SK-N-DZ (cell line): ENCODE measurements around the gene PAWR. TPM values are rescaled to one million over a fixed set of nuclear protein-coding genes. Genes with fewer than 3 reads are reported as not detected.
A peak's percentile ranks its signal among the peaks of the same experiment; 100 is the strongest.

Source experiments
- DNase-seq: peaks from one replicate; pipeline ENCODE4 v3.0.0-alpha.2; 2015; ENCODE audit warnings: low spot score
- polyA plus RNA-seq, 2 experiments: library from polyadenylated mRNA; depleted of rRNA; stranded (reverse); fragments of >200 nt; gene quantifications; 2 replicates each; pipeline ENCODE4 v1.2.3, GENCODE V29; 2014

Gene PAWR, protein sequence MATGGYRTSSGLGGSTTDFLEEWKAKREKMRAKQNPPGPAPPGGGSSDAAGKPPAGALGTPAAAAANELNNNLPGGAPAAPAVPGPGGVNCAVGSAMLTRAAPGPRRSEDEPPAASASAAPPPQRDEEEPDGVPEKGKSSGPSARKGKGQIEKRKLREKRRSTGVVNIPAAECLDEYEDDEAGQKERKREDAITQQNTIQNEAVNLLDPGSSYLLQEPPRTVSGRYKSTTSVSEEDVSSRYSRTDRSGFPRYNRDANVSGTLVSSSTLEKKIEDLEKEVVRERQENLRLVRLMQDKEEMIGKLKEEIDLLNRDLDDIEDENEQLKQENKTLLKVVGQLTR
- polyA plus RNA-seq (2014; cell fraction: cytosol; rRNA removed), result 24.7 and 31.2 TPM in 2 replicates
- polyA plus RNA-seq (2014; cell fraction: nucleus; rRNA removed), result 46.8 and 48.7 TPM in 2 replicates

DNA sequence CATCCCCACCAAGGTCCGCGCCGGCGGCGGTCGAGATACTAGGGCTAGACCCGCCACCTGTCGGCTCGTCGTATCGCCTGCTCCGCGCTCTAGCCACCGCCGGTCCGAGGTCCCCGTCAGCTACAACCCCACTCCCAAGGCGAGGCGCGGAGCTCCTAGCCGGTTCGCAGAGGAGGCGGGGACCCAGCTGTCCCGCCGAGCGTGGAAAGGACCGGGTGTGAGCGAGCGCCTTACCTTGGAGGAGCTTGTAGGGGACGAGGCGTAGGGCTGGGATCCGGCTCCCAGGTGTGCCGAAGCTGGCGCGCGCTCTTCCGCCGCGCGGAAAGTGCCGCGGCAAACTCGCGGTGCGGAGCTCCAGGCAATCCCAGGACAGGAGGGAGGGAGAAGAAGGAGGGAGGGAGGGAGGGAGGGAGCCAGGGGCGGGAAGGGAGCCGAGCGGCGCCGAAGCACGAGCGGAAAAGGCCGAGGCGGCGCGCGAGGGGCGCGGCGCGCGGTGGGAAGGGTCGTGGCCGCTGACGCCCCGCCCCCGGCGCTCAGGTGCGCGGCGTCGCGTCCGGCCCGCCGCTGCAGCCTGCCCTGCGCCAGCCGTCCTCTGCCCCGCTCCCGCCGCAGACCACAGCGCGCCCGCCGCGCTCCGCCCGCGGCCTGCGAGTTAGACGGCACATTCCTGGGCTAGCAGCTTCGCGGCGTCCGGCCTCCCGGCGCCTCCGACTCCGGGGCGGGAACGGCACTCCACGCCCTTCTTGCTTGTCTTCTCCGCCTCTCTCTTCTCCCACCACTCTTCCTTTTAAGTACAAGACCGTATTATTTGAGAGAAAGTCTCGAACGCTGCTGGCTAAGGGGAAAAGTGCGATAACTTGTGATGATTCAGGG, at the start of gene PAWR:
Gene PAWR, minus strand, starts transcription at position 327 of the 873 bp plus-strand sequence. CDS start 720 bp downstream, outside the sequence.
- DNase-seq, result peak; percentile 87

DNA sequence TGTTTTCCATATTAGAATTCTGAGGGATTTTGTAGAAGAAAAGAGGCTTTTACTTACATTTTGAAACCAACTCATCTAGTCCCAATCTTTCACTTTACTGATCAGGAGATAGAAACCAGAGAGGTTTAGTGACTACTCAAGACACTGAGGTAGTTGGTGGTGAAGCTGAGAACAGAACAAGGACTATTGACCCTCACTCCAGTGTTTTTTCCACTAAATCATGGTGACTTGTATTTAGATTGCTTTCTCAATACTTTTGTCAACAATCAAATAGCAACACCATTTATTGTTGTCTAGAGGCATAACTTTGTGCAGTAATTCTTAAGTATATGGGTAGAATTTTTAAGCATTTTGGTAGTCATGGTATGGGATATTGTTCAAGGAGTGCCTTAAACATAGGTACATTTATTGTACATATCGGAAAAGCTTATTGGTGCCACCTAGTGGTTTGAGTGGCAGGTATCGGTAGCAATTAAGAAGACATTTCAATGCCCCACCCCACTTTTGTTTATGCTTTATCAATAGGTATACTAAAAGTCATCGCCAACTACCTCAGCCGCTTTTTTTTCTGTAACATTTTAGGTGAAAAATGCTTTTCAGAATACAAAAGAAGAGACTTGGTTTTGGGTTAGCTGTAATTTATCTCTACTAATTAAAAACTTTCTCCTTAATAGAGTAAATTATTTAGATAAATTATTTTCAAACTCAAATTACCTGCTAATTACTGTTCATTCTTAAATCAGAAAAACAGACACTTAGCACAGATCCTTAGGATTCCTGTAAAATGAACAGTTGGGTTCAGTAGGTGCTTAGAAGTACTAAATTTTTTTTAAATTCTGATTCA, 47.3 kb upstream of the PAWR start:
- peak; percentile 74 for DNase-seq

DNA sequence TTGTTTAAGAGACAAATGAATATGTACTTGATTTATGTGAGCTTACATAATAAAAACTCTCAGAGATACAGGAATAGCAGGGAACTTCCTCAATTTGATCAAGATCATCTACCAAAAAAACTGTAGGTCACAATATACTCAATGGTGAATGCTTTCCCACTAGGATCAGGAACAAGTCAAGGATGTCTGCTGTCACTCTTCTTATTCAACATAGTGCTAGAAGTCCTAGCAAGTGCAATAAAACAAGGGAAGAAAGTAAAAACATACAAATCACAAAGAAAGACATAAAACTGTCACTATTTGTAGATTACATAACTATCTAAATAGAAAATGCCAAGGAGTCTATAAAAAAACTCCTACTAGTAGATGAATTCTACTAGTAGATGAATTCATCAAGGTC, 41.9 kb upstream of the PAWR start:
- DNase-seq, result no peak

DNA sequence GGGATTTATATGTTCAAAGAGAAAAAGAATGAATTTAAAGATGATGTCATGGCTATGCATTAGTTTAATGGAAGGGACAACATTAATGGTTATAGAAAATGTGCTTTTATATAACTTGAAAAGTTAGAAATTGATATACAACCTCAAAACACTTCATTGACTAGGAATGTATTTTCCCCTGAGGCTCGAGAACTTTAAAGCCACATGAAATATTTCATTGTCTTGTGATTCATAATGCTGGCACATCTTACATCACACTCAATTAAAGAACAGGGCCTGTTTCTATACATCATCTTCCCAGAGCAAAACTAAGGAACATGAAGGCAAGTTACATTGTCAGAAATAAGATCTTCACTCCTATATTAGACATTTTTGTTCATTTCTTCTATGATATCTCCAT, 35.2 kb upstream of the PAWR start:
- no peak for DNase-seq

DNA sequence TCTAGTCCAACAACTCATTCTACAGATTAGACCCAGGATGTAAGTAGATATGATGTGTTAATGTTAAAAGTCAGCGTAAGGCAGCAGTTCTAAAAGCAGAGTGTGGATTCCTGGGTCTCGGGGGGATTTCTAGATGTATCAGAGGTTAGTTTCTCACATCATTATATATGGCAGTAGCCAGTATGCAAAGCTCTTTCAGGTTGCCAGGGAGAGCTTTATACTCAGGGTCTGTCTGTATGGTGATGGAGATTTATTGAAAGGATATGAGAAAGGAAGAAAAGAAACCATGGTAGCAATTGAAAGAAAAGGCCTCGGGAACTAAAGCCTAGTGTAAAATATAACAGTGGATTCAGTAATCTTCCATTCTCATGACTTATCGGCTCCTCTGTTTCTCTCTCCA, 26.2 kb upstream of the PAWR start:
- DNase-seq, result no peak

DNA sequence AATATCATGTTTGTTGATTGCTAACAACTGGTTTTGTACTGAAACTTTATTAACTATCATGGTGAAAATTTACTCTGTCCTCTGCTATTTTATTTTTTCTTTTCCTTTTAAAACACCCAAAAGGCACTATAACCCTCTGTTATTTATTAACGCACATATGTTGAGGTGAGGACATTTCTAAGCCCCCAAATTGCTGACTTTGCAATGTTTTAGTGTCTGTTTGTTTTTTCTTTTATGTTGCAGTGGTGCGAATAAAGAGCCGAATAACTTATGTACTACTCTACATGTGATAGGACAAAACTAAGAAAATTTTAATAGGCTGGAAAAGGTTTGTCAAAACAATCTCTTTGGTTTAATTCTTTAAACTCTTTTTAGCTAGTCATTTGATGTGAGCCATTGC, 24.5 kb upstream of the PAWR start:
- DNase-seq, result no peak

DNA sequence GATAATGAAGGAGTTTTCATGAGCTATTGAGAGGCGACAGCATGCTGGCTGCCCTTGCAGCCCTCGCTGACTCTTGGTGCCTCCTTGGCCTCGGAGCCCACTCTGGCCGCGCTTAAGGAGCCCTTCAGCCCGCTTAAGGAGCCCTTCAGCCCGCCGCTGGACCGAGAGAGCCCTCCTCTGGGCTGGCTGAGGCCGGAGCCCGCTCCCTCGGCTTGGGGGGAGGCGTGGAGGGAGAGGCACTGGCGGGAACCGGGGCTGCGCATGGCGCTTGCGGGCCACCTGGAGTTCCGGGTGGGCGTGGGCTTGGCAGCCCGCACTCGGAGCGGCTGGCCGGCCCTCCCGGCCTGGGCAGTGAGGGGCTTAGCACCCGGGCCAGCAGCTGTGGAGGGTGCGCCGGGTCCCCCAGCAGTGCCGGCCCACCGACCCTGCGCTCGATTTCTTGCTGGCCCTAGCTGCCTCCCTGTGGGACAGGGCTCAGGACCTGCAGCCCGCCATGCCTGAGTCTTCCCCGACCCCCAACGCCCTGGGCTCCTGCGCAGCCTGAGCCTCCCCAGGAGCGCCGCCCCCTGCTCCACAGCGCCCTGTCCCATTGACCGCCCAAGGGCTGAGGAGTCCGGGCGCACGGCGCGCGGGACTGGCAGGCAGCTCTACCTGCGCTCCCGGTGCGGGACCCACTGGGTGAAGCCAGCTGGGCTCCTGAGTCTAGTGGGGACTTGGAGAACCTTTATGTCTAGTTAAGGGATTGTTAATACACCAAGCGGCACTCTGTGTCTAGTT, 20.1 kb upstream of the PAWR start:
- no peak for DNase-seq

DNA sequence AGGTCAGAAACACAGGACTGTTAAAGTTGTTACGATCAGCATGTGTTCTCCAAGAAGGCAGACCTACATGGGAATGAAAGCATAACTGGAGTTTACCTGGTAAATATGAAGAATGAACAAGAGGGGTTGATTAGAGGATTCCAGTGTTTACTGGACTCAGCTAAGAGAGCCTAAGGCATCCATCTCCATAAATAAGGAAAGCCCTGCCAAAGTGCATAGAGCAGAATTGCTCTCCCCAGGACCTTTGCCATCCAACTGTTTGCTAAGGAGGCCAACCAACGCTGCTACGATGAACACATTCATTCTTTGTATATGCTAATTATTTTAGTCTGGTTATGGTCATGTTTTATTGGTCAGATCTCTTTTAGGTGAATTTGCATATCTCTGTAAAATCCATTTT, 17.1 kb upstream of the PAWR start:
- no peak for DNase-seq

DNA sequence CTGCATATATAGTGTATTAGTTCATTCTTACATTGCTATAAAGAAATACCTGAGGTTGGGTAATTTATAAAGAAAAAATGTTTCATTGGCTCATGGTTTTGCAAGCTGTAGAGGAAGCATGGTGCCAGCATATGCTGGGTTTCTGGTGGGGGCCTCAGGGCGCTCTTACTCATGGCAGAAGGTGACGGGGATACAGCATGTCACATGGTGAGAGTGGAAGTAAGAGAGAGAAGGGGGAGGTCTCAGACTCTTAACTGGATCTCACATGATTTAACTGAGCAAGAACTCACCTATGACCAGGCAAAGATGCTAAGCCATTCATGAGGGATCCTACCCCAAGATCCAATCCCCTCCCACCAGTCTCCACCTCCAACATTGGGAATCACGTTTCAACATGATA, 15.9 kb upstream of the PAWR start:
- no peak for DNase-seq

DNA sequence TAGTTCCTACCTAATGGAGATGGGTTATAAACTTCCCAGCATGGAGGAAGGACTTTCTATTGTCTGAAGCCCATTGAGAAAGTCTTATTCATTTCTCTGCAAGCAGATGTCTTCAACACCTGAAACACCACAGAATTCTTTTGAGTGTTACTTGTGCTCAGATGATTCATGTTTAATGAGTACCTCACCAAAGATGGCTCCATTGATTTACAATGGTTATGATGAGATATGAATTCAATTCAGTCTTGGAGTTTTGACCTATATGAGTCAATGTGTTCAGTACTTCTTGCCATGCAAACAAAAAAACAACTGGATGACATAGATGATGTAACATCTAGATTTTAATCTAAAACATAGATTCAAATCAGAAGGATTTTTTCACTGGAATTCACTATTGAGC, 15.4 kb upstream of the PAWR start:
- DNase-seq, result no peak

DNA sequence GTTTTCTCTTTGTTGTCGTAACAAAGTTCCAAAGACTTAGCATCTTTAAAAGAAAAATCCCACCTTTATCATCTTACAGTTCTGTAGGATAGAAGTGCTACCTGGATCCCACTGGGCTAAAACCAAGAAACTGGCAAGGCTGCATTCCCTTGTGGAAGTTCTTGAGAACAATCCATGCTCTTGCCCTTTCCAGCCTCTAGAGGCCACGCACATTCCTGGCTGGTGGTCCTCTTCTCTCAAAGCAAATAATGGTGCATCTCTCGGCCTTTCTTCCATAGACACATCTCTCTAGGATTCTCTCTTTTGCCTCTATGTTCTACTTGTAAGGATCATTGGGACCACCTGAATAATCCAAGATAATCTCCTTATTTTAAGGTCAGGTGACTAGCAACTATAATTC, 8.2 kb upstream of the PAWR start:
- no peak for DNase-seq

DNA sequence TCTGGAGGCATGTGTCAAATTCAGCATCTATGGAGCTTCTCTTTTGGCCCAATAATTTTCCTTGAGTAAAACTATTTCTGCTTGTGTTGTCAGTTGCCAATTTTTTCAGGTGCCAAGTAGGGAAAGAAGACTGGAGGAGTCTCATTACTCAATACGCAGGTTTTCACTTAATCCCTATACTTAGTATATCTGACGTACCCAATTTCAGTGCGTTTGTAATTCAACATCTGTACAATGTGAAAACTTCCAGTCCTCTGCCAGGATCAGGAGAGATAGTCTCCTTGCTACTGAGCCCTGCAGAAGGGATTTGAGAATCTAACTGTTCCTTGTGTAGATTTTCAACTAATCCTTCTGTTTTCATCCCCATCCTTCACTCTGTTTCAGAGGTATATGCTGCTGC, 5.7 kb upstream of the PAWR start:
- DNase-seq, result no peak

DNA sequence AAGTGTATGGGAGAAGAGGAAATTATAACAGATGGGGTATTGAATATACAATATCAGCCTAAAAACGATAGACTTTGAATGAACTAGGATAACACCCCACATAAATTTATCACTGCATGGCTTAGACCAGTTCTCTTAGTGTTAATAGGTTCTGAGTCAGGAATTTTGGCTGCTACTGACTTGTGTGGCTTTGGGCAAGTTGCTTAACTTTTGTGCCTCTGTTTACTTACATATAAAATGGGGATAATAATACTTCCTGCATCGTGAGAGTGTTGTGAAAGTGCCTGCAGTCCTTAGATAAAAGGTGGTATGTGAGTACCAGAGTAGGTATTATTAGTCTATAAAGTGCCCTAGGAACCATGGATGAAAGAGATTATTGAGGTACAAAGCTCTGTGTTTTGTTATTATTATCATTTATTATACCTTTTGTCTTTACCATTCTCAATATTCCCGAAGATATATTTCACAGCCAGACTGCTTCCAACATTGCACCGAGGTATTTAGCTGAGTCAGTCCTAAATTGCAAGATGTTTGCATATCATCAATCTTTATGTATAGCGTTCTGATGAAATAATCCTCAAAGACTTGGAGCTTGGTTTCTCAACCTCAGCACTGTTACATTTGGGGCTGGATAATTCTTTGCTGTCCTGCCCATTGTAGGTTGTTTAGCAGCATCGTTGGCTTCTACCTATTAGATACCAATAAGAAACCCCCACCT, 2.3 kb upstream of the PAWR start:
- no peak for DNase-seq

DNA sequence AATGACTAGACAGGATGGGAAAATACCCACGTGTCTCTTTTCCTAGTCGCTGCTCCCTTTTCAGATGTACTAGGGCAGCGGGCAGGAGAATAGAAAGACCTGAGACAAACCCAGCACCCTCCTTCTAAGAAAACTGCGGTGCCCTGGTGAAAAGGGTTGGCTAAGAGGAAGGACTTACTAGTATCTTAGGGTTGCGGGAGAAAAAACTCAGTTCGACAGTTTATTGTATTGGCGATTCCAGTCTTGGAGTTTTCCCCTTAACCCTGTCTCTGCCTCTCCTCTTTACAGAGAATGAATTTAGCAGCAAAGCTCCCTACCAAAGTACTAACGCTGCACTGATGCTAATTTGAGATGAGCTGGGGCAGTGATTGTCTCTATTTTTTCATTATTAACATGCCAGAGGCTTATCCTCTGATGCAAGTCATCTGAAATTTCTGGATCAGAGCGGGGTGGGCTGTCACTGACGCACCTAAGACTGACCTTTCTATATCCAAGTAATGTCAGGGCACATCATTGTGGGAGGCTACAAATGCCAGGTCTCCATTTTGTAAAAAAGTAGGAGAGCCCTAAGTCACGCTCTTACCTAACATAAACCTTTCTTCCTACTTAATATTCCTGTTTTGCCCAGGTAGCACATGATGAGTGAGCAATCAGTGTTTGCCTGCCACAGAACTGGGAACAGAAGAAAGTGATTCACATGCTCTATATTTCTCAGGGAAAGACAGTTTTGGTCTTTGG, 916 bp upstream of the PAWR start:
- no peak for DNase-seq

DNA sequence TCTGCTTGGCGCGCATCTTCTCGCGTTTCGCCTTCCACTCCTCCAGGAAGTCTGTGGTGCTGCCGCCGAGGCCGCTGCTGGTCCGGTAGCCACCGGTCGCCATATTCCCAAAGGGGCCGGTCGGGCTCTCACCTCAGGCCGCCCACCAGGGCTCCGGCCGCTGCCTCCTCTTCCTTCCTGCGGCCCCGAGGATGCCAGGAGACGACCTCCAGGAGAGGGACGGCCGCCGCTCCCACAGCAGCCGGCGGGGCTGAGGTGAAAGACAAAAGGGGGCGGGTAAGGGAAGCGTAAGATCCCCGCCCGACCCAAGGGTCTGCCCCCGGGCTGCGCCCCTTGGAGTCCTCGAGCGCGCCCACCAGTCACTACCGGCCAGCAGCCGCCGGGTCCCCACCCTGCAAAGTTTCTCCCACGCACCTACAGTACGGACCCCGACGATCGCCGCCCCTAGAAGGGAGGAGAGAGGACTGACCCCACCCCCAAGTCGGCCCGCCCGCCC, 574 bp downstream of the PAWR start:
- DNase-seq, result no peak

DNA sequence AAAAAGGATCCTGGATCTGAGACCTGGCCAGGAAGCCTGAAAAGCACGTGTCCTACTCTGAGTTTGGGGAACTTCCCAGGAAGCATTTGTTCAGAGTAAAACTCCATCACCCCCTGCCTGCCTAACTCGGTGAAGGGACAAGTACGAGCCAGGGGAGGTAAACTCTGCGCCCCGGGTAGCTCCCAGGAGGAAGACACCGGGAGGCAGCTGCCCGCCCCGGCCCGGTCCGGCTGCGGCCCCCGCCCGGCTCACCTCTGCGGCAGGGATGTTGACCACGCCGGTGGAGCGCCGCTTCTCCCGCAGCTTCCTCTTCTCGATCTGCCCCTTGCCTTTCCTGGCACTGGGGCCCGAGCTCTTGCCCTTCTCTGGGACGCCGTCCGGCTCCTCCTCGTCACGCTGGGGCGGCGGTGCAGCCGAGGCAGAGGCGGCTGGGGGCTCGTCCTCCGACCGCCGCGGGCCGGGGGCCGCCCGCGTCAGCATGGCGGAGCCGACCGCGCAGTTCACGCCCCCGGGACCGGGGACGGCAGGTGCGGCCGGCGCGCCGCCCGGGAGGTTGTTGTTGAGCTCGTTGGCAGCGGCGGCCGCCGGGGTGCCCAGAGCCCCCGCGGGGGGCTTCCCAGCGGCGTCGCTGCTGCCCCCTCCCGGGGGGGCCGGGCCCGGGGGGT, 1.2 kb downstream of the PAWR start:
- DNase-seq, result peak; percentile 42

DNA sequence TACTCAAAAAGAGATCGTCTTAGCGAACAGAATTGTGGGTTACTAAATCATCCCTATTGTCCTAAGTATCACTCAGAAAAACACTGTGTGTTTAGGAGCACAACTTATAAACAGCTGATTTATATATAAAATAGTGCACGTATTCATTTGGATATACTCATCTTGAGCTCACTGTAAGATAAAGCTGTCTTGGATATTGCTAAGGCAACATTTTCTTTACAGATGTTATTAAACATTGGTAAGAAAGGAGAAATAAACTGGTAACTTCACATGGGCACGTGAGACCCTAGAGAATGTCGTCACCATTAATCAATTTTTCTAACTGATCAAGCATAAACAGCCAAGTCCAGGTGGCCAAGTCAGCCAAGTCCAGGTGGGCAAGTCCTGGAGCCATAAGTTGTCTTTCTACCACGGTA, 1.7 kb downstream of the PAWR start:
- DNase-seq, result peak; percentile 32

DNA sequence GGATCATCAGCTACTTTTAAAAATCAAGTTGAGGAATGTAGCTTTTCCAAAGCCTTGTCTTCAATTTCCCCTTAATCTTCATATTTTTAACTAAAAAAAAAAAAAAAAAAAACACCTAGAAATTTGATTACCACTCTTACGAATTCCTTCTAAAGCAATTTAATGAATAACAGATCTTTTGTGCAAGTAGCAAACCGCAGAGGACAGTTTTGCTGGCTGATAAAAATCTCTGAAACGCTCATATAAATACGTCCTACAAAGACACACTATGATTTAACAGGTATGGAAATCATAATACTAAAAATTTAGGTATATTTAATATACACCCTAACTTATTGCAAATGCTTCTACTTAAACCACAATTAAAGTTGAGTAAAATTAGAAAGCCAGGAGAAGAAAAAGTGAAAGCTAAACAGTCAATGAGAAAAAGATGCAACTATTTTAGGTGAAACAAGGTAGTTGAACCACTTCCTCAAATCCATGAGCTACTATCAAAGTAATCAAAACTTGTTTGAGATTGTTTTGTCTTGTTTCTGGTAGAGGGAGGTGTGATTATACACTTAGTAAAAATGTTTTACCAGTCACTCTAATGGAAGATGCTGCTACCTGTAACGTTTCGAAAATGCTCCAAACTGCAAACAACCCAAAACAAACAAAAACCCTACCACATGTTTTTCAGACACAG, 2.2 kb downstream of the PAWR start:
- DNase-seq, result no peak
